ENCODE measurements around the gene TMEM87A. TPM values are rescaled to one million over a fixed set of nuclear protein-coding genes. Genes with fewer than 3 reads are reported as not detected.

Gene TMEM87A
- total and polyA plus RNA-seq, 9 donors, result 31.4 to 74.3 (median 43.0) TPM

DNA sequence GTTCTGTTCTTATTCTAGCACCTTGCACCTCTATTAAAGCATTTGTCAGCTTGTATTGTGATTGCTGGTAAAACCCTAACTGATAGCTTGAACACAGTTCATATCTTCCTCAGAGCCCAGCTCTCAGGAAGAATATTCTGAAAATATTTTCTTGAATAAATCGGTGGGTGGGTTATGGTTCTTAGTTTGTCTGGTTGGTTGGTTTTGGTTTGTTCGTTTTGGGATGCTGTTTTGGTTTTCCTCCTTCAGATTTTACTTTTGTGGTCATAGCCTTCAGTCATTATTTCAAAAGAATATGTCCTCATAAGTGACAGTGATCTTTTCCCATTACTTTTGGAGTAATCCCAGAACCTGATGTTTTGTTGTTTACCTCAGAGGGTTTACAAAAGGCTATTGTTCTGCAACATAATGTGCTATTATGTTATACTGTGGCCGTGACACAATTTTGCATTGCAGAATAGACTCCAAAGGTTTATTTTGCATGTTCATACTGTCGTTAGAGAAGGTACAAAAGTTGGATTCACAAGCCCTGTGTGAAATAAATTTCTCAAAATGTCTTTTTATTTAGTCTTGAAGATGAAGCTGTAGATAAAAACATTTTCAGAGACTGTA is 2.7 kb upstream of the TMEM87A start:
- Histone ChIP-seq H3K36me3 (no peaks in the 10 kb centered on the region), H3K4me3 (no peak overlapping the region), H3K4me1 (ENCODE audit: insufficient read depth) (peaks cover 5% of the 10 kb centered on the region), H3K27ac (peak overlapping the region in 1 of 2 donors; percentile 92), H3K9me3 (no peaks in the 10 kb centered on the region), H3K27me3 (no peaks in the 10 kb centered on the region)
- WGBS, 3 donors, result 40 to 65% (median 58%) methylated on average over 4 of the region's 4 CpGs
- no peak for DNase-seq
- intact Hi-C loops (cut with DNase I), result no loop called here
- no peak for TF ChIP-seq EP300 (IDR thresholded peaks at IDR 0.05)

DNA sequence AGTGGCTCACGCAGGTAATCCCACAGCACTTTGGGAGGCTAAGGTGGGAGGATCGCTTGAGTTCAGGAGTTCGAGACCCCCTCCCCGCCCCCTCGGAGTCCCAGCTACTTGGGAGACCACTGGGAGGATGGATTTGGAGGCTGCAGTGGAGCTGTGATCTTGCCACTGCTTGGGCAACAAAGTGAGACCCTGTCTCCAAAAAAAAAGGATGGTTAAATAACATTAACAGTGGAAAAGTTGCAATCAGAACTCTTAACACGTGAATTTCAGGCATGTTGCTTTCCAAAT is 1.4 kb upstream of the TMEM87A start:
- TF ChIP-seq POLR2A (IDR thresholded peaks at IDR 0.05) (no peak), EP300 (IDR thresholded peaks at IDR 0.05) (no peak)
- TF ChIP-seq, protein P1, sequence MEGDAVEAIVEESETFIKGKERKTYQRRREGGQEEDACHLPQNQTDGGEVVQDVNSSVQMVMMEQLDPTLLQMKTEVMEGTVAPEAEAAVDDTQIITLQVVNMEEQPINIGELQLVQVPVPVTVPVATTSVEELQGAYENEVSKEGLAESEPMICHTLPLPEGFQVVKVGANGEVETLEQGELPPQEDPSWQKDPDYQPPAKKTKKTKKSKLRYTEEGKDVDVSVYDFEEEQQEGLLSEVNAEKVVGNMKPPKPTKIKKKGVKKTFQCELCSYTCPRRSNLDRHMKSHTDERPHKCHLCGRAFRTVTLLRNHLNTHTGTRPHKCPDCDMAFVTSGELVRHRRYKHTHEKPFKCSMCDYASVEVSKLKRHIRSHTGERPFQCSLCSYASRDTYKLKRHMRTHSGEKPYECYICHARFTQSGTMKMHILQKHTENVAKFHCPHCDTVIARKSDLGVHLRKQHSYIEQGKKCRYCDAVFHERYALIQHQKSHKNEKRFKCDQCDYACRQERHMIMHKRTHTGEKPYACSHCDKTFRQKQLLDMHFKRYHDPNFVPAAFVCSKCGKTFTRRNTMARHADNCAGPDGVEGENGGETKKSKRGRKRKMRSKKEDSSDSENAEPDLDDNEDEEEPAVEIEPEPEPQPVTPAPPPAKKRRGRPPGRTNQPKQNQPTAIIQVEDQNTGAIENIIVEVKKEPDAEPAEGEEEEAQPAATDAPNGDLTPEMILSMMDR (IDR thresholded peaks at IDR 0.05), result no peak
- Histone ChIP-seq H3K9me3 (no peaks in the 10 kb centered on the region), H3K27me3 (no peaks in the 10 kb centered on the region), H3K4me1 (ENCODE audit: insufficient read depth) (peaks cover 5% of the 10 kb centered on the region), H3K4me3 (peak overlapping the region; percentile 95), H3K36me3 (no peaks in the 10 kb centered on the region), H3K27ac (peak overlapping the region; percentile 92 to 98)
- peak in 4 of 5 donors; percentile 20 to 40 (median 32) for DNase-seq
- intact Hi-C loops (cut with DNase I), result no loop called here
- 26 to 44% (median 35%) methylated on average over 6 of the region's 6 CpGs for WGBS, 3 donors

DNA sequence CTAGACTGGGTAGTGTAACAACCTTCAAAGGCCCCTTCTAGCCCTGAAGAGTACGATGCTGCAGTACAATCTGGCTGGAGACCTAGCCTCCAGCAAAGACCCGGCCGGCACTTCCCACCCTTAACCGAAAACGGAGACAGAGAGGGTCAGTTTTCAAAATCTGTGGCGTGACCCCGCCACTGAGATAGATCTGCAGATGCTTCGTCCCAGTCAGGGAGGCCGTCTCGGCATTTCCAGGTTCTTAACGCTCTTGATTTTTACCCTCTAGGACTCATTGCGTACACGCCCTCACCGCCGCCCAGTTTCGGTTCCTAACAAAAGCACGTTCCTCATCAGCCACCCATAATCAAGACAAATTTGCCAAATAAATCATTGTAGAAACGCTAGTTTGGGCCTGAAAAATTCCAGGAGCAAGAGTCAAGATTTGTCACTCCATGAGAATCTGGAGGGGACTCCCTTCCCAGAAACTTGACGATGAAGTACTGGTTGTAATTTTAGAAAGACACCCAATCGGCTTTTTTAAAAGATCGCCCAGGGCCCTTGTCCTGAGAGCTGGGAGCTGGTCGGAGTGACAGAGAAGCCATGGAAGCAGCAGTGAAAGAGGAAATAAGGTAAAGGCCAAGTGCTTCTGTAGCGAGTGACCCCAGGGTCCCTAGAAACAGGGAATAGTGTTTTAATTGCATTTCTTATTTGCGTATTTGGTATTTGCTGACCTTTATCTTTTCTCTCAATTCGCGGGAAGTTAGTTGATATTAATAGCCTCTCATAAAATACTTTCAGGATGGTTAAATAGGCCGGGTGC is 868 bp upstream of the TMEM87A start:
- 2 to 3% (median 2%) methylated on average over 27 of the region's 27 CpGs for WGBS, 3 donors
- intact Hi-C loops (cut with DNase I), result no loop called here
- H3K4me3 ChIP-seq, result peak overlapping the region; percentile 95

GRCh38 chr15:42270996-42271395 is 2.2 kb downstream of the TMEM87A start:
- TF ChIP-seq, protein P1 (IDR thresholded peaks at IDR 0.05), result no peak
- no peak for TF ChIP-seq EP300 (IDR thresholded peaks at IDR 0.05)
- no peak for TF ChIP-seq POLR2A (IDR thresholded peaks at IDR 0.05)
- no peak overlapping the region for H3K27ac ChIP-seq
- H3K4me3 ChIP-seq, result no peak overlapping the region
- no peaks in the 10 kb centered on the region for H3K36me3 ChIP-seq
- DNase-seq, result no peak
- intact Hi-C loops (cut with DNase I), result no loop called here
- peaks cover 5% of the 10 kb centered on the region for H3K4me1 ChIP-seq (ENCODE audit: insufficient read depth)
- no peaks in the 10 kb centered on the region for H3K27me3 ChIP-seq
- H3K9me3 ChIP-seq, result no peaks in the 10 kb centered on the region
- 54 to 69% (median 59%) methylated on average over 5 of the region's 5 CpGs for WGBS, 3 donors

More for the DNA sequence above, 868 bp upstream of the TMEM87A start:
- Histone ChIP-seq H3K9me3 (no peaks in the 10 kb centered on the region), H3K36me3 (no peaks in the 10 kb centered on the region), H3K27ac (peak overlapping the region; percentile 92 to 98), H3K27me3 (no peaks in the 10 kb centered on the region), H3K4me1 (ENCODE audit: insufficient read depth) (peaks cover 5% of the 10 kb centered on the region)
- no peak for TF ChIP-seq POLR2A (IDR thresholded peaks at IDR 0.05)
- no peak for TF ChIP-seq EP300 (IDR thresholded peaks at IDR 0.05)
- TF ChIP-seq, protein P1 (IDR thresholded peaks at IDR 0.05), result no peak
- peak; percentile 47 to 68 (median 57) for DNase-seq

DNA sequence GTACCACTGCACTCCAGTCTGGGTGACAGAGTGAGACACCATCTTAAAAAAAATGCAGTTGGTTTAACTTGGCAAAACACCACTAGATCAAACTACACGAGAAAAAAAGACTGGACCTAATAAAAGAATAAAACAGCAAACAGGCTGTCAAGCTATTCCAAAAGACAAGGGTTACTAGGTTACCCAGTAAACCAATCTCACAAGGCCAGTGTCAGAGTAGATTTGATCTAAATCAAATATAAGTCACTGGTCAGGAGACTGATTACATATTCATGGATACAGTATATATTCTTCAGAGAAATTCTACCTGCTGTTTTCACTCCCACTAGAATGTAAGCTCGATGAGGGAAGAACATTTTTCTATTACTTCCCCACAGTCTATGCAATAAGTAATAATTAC is 2.7 kb downstream of the TMEM87A start:
- intact Hi-C loops (cut with DNase I), result no loop called here
- TF ChIP-seq EP300 (IDR thresholded peaks at IDR 0.05), result no peak
- TF ChIP-seq POLR2A (IDR thresholded peaks at IDR 0.05), result no peak
- TF ChIP-seq, protein P1 (IDR thresholded peaks at IDR 0.05), result no peak
- Histone ChIP-seq H3K36me3 (no peaks in the 10 kb centered on the region), H3K27ac (no peak overlapping the region), H3K27me3 (no peaks in the 10 kb centered on the region), H3K4me3 (no peak overlapping the region), H3K9me3 (no peaks in the 10 kb centered on the region), H3K4me1 (ENCODE audit: insufficient read depth) (peaks cover 5% of the 10 kb centered on the region)
- no peak for DNase-seq
- 48 to 88% (median 48%) methylated on average over 1 to 2 of the region's 2 CpGs for WGBS, 3 donors

All from ovary (tissue), 9 donors.